HL-60 (cell line): ENCODE measurements around the gene ENO3.

Experiments used
- TF ChIP-seq, protein P1 (sequence below): IDR thresholded peaks from 2 replicates; pipeline ENCODE4 v1.6.1; 2012; ENCODE audit warnings: low read depth; ENCODE audit not compliant: insufficient replicate concordance
- TF ChIP-seq, protein P2 (sequence below): IDR thresholded peaks from one replicate; pipeline ENCODE4 v1.5.1; 2011; ENCODE audit warnings: low read length, control low read depth, inconsistent platforms; ENCODE audit not compliant: insufficient read depth

DNA sequence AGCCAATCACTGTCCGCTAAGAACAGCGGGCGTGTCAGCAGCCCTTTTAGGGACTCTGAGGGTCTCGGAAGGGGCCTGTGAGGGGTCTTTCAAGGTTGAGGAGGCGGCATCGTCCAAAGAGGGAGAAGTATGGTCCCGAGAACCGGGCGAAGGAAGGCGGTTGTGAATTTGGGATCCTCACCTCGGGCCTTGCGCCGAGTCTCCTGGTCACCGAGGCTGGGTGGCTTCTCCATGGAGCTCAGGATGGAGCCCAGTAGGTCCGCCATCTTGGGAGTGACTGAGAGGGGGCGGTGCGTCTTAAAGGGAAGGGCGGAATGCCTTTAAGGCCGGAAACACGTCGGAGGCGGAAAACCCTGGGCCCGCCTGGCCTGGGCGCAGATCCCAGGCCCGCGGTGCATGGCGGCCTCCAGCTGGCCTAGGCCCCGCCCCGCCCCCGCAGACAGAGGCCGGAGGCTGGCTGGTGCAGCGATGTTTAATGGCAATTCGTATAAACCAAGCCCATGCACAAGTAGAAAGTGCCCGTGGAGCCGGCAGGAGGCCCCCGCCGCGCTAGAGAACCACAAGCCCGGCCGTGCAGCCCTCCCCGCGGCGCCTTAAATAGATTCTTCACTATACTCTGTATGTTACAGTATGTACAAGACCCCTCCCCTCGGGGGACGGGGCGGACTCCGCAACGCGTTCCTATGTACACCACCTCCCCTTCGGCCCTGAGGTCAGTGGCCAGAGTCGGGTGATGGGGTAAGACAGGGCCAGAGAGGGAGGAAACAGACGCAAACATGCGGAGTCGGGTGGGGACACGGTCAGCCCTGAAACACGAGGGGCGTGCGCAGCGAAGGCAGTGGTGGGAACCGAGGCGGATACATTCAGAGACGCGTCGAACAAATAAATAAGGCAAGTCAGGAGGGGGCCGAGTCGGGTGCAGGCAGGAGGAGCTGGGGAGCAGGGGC, 16.9 kb downstream of the ENO3 start, which contains the start of gene SPAG7:
- TF ChIP-seq, protein P1, sequence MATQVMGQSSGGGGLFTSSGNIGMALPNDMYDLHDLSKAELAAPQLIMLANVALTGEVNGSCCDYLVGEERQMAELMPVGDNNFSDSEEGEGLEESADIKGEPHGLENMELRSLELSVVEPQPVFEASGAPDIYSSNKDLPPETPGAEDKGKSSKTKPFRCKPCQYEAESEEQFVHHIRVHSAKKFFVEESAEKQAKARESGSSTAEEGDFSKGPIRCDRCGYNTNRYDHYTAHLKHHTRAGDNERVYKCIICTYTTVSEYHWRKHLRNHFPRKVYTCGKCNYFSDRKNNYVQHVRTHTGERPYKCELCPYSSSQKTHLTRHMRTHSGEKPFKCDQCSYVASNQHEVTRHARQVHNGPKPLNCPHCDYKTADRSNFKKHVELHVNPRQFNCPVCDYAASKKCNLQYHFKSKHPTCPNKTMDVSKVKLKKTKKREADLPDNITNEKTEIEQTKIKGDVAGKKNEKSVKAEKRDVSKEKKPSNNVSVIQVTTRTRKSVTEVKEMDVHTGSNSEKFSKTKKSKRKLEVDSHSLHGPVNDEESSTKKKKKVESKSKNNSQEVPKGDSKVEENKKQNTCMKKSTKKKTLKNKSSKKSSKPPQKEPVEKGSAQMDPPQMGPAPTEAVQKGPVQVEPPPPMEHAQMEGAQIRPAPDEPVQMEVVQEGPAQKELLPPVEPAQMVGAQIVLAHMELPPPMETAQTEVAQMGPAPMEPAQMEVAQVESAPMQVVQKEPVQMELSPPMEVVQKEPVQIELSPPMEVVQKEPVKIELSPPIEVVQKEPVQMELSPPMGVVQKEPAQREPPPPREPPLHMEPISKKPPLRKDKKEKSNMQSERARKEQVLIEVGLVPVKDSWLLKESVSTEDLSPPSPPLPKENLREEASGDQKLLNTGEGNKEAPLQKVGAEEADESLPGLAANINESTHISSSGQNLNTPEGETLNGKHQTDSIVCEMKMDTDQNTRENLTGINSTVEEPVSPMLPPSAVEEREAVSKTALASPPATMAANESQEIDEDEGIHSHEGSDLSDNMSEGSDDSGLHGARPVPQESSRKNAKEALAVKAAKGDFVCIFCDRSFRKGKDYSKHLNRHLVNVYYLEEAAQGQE: no peak
- TF ChIP-seq, protein P2, sequence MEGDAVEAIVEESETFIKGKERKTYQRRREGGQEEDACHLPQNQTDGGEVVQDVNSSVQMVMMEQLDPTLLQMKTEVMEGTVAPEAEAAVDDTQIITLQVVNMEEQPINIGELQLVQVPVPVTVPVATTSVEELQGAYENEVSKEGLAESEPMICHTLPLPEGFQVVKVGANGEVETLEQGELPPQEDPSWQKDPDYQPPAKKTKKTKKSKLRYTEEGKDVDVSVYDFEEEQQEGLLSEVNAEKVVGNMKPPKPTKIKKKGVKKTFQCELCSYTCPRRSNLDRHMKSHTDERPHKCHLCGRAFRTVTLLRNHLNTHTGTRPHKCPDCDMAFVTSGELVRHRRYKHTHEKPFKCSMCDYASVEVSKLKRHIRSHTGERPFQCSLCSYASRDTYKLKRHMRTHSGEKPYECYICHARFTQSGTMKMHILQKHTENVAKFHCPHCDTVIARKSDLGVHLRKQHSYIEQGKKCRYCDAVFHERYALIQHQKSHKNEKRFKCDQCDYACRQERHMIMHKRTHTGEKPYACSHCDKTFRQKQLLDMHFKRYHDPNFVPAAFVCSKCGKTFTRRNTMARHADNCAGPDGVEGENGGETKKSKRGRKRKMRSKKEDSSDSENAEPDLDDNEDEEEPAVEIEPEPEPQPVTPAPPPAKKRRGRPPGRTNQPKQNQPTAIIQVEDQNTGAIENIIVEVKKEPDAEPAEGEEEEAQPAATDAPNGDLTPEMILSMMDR: no peak
